WTC11 (cell line): ENCODE measurements around the gene PPP1R14C. TPM values are rescaled to one million over a fixed set of nuclear protein-coding genes. Genes with fewer than 3 reads are reported as not detected.

Experiments used
- ATAC-seq: fragments of 200-7000 bp; cut with Tn5 transposase; 2 replicates; pipeline ENCODE4 v1.10.0; 2021; ENCODE audit warnings: mild to moderate bottlenecking, moderate library complexity
- CTCF ChIA-PET: fragments of 300-600 bp; sonication (Branson Sonifier 250); formaldehyde crosslinking; loops from one replicate; lab custom pipeline; 2021; ENCODE audit warnings: antibody characterized with exemption; lab: Charles Lee
- POLR2A ChIA-PET: fragments of 350-600 bp; sonication (Branson Sonifier 250); formaldehyde crosslinking; loops from one replicate; lab custom pipeline; 2021; ENCODE audit warnings: antibody characterized with exemption; lab: Charles Lee
- DNase-seq: peaks from one replicate; pipeline ENCODE4 v3.0.0; 2021; ENCODE audit warnings: low spot score
- H3K27ac Mint-ChIP-seq: 2 replicates; pipeline ENCODE4 v1.8.0; 2021; ENCODE audit warnings: mixed read lengths
- H3K27me3 Mint-ChIP-seq: 2 replicates; pipeline ENCODE4 v1.8.0; 2021; ENCODE audit warnings: low read depth, mild to moderate bottlenecking, moderate library complexity, mixed read lengths
- H3K36me3 Mint-ChIP-seq: 2 replicates; pipeline ENCODE4 v1.8.0; 2021; ENCODE audit warnings: mixed read lengths
- H3K4me1 Mint-ChIP-seq: 2 replicates; pipeline ENCODE4 v1.8.0; 2022; ENCODE audit warnings: mixed read lengths
- H3K4me3 Mint-ChIP-seq: 2 replicates; pipeline ENCODE4 v1.8.0; 2021; ENCODE audit warnings: mild to moderate bottlenecking, moderate library complexity, mixed read lengths
- H3K9me3 Mint-ChIP-seq: 2 replicates; pipeline ENCODE4 v1.8.0; 2021; ENCODE audit warnings: mixed read lengths
- AR ChIP-seq: fragments of 250-450 bp; sonication (Bioruptor Pico); IDR thresholded peaks from 2 replicates; pipeline ENCODE4 v1.9.0; 2021; ENCODE audit warnings: mild to moderate bottlenecking
- CTCF ChIP-seq: fragments of 200-600 bp; IDR thresholded peaks from 2 replicates; pipeline ENCODE4 v1.8.0; 2022; ENCODE audit warnings: antibody characterized with exemption
- ELF4 ChIP-seq: sonication (generic); formaldehyde crosslinking; IDR thresholded peaks from 2 replicates; pipeline ENCODE4 v1.8.1; 2022; ENCODE audit warnings: low read depth, mild to moderate bottlenecking, moderate library complexity, missing genetic modification reagents
- ERG ChIP-seq: fragments of 250-450 bp; sonication (Bioruptor Pico); IDR thresholded peaks from 2 replicates; pipeline ENCODE4 v1.8.0; 2021; ENCODE audit warnings: mild to moderate bottlenecking
- FOXP1 ChIP-seq: sonication (generic); formaldehyde crosslinking; IDR thresholded peaks from 2 replicates; pipeline ENCODE4 v1.8.0; 2022; ENCODE audit warnings: missing genetic modification reagents, mild to moderate bottlenecking, moderate library complexity, borderline replicate concordance
- GTF2I ChIP-seq: fragments of 250-450 bp; sonication (Bioruptor Pico); conservative IDR thresholded peaks from 2 replicates; pipeline ENCODE4 v1.4.0; 2021; ENCODE audit warnings: mild to moderate bottlenecking
- HMGA2 ChIP-seq: fragments of 250-450 bp; sonication (Bioruptor Pico); IDR thresholded peaks from 2 replicates; pipeline ENCODE4 v1.4.0; 2021; ENCODE audit warnings: mild to moderate bottlenecking, moderate library complexity
- IRF1 ChIP-seq: sonication (generic); formaldehyde crosslinking; IDR thresholded peaks from 2 replicates; pipeline ENCODE4 v1.8.0; 2023; ENCODE audit warnings: missing genetic modification reagents
- IRF2 ChIP-seq: sonication (generic); formaldehyde crosslinking; IDR thresholded peaks from 2 replicates; pipeline ENCODE4 v1.8.0; 2022; ENCODE audit warnings: low read depth, missing genetic modification reagents, borderline replicate concordance
- KAT7 ChIP-seq: sonication (generic); formaldehyde crosslinking; IDR thresholded peaks from 2 replicates; pipeline ENCODE4 v1.8.1; 2023; ENCODE audit warnings: missing genetic modification reagents, mild to moderate bottlenecking, borderline replicate concordance
- MAX ChIP-seq: sonication (generic); formaldehyde crosslinking; IDR thresholded peaks from 2 replicates; pipeline ENCODE4 v1.8.0; 2022; ENCODE audit warnings: mild to moderate bottlenecking, missing genetic modification reagents
- MXD4 ChIP-seq: fragments of 250-450 bp; sonication (Bioruptor Pico); IDR thresholded peaks from 2 replicates; pipeline ENCODE4 v1.8.0; 2021; ENCODE audit warnings: mild to moderate bottlenecking, moderate library complexity, borderline replicate concordance
- MYBL2 ChIP-seq: sonication (generic); formaldehyde crosslinking; IDR thresholded peaks from 2 replicates; pipeline ENCODE4 v1.8.1; 2023; ENCODE audit warnings: mild to moderate bottlenecking, moderate library complexity, missing genetic modification reagents
- NR2C2 ChIP-seq: sonication (generic); formaldehyde crosslinking; IDR thresholded peaks from 2 replicates; pipeline ENCODE4 v1.8.0; 2022; ENCODE audit warnings: mild to moderate bottlenecking, missing genetic modification reagents
- NR3C1 ChIP-seq: sonication (generic); formaldehyde crosslinking; conservative IDR thresholded peaks from 2 replicates; pipeline ENCODE4 v1.8.1; 2023; ENCODE audit warnings: low read depth, mild to moderate bottlenecking, missing genetic modification reagents
- OVOL2 ChIP-seq: fragments of 250-450 bp; sonication (Bioruptor Pico); IDR thresholded peaks from 2 replicates; pipeline ENCODE4 v1.9.0; 2021; ENCODE audit warnings: mild to moderate bottlenecking, borderline replicate concordance
- PREB ChIP-seq: sonication (generic); formaldehyde crosslinking; IDR thresholded peaks from 2 replicates; pipeline ENCODE4 v1.8.1; 2022; ENCODE audit warnings: mild to moderate bottlenecking, missing genetic modification reagents, moderate library complexity, borderline replicate concordance
- SMAD4 ChIP-seq: sonication (generic); formaldehyde crosslinking; IDR thresholded peaks from 2 replicates; pipeline ENCODE4 v1.8.0; 2022; ENCODE audit warnings: mild to moderate bottlenecking, missing genetic modification reagents
- STAT6 ChIP-seq: sonication (generic); formaldehyde crosslinking; conservative IDR thresholded peaks from 2 replicates; pipeline ENCODE4 v1.8.1; 2023; ENCODE audit warnings: mild to moderate bottlenecking, low read depth, missing genetic modification reagents, moderate library complexity
- TCF7 ChIP-seq: sonication (generic); formaldehyde crosslinking; IDR thresholded peaks from 2 replicates; pipeline ENCODE4 v1.8.0; 2022; ENCODE audit warnings: mild to moderate bottlenecking, low read depth, missing genetic modification reagents, moderate library complexity
- TP53 ChIP-seq: sonication (generic); formaldehyde crosslinking; IDR thresholded peaks from 2 replicates; pipeline ENCODE4 v1.8.1; 2023; ENCODE audit warnings: mild to moderate bottlenecking, missing genetic modification reagents
- ZBTB21 ChIP-seq: sonication (generic); formaldehyde crosslinking; IDR thresholded peaks from 2 replicates; pipeline ENCODE4 v1.8.1; 2023; ENCODE audit warnings: mild to moderate bottlenecking, missing genetic modification reagents, borderline replicate concordance
- ZNF317 ChIP-seq: sonication (generic); formaldehyde crosslinking; IDR thresholded peaks from 2 replicates; pipeline ENCODE4 v1.8.1; 2023; ENCODE audit warnings: low read depth, mild to moderate bottlenecking, moderate library complexity, missing genetic modification reagents, borderline replicate concordance
- ZNF671 ChIP-seq: fragments of 250-450 bp; sonication (Bioruptor Pico); IDR thresholded peaks from 2 replicates; pipeline ENCODE4 v1.8.0; 2021; ENCODE audit warnings: mild to moderate bottlenecking
- total RNA-seq: library from RNA; stranded (reverse); gene quantifications from 3 replicates; pipeline ENCODE4 v1.2.3, GENCODE V29; 2021

The PPP1R14C gene
- total RNA-seq, 1 experiment from 2014 or later: 1.1 TPM

- Mint-ChIP-seq H3K9me3 (peaks cover 16% of the 10 kb centered on the region), H3K36me3 (0 out of 2 replicates have a peak, but pooled peaks cover 2% of the 10 kb centered on the region)
- DNase-seq: no peak
- TF ChIP-seq ELF4 (CRISPR knock-in tag) (no peak), SMAD4 (CRISPR knock-in tag) (no peak), NR2C2 (CRISPR knock-in tag) (no peak), PREB (CRISPR knock-in tag) (no peak), HMGA2 (CRISPR knock-in tag) (no peak), IRF2 (CRISPR knock-in tag) (no peak), ERG (CRISPR knock-in tag) (no peak), TP53 (CRISPR knock-in tag) (no peak), ZNF671 (no peak), OVOL2 (CRISPR knock-in tag) (no peak), GTF2I (CRISPR knock-in tag) (no peak), ZBTB21 (CRISPR knock-in tag) (no peak), ZNF317 (CRISPR knock-in tag) (no peak), NR3C1 (CRISPR knock-in tag) (no peak), MYBL2 (CRISPR knock-in tag) (no peak), MAX (CRISPR knock-in tag) (no peak), IRF1 (CRISPR knock-in tag) (no peak), FOXP1 (no peak), MXD4 (CRISPR knock-in tag) (no peak)
- TF ChIP-seq, all 79 proteins: peak for 0
- no peak overlapping the region for H3K27ac Mint-ChIP-seq
- POLR2A ChIA-PET: no interaction called here
- peaks cover 7% of the 10 kb centered on the region for H3K4me1 Mint-ChIP-seq
- CTCF ChIA-PET: no interaction called here
- ATAC-seq: no peak
- H3K27me3 Mint-ChIP-seq: peaks cover 6% of the 10 kb centered on the region
- H3K4me3 Mint-ChIP-seq: no peak overlapping the region
These were observed 9.2 kb upstream of the PPP1R14C start for GRCh38 chr6:150133686-150134085.

GRCh38 chr6:150134280-150134920 is 8.4 kb upstream of the PPP1R14C start:
- H3K4me1 Mint-ChIP-seq: peaks cover 13% of the 10 kb centered on the region
- no peak overlapping the region for H3K4me3 Mint-ChIP-seq
- ATAC-seq (no peak), DNase-seq (no peak)
- ChIA-PET CTCF (no interaction called here), POLR2A (interaction anchor here (0.9 kb wide), 1 partner anchor 10 kb away, joined by 3 read pairs; no protein-coding TSS in a partner anchor)
- H3K36me3 Mint-ChIP-seq: 0 out of 2 replicates have a peak, but pooled peaks cover 2% of the 10 kb centered on the region
- H3K27me3 Mint-ChIP-seq: peaks cover 6% of the 10 kb centered on the region
- no peak overlapping the region for H3K27ac Mint-ChIP-seq
- peaks cover 16% of the 10 kb centered on the region for H3K9me3 Mint-ChIP-seq
- TF ChIP-seq TCF7 (CRISPR knock-in tag) (no peak), STAT6 (CRISPR knock-in tag) (no peak), CTCF (no peak), KAT7 (CRISPR knock-in tag) (no peak), OVOL2 (CRISPR knock-in tag) (no peak), AR (no peak)
